Progenitor cell of endocrine pancreas (in vitro differentiated cells): ENCODE data around the gene KCNMB4. TPM values are rescaled to one million over a fixed set of nuclear protein-coding genes. Genes with fewer than 3 reads are reported as not detected.

ENCODE experiments used
- DNase-seq: peaks from one replicate; pipeline ENCODE4 v3.0.0; 2021; ENCODE audit warnings: low spot score; ENCODE audit not compliant: unreplicated experiment
- H3K27ac Mint-ChIP-seq: 2 replicates; pipeline ENCODE4 v1.8.0; 2021; ENCODE audit warnings: mild to moderate bottlenecking, moderate library complexity, mixed read lengths
- H3K27me3 Mint-ChIP-seq: 2 replicates; pipeline ENCODE4 v1.8.0; 2021; ENCODE audit warnings: mixed read lengths
- H3K36me3 Mint-ChIP-seq: 2 replicates; pipeline ENCODE4 v1.8.0; 2022; ENCODE audit warnings: mixed read lengths; ENCODE audit not compliant: insufficient read depth
- H3K4me1 Mint-ChIP-seq: 2 replicates; pipeline ENCODE4 v1.8.0; 2021; ENCODE audit warnings: low read depth, mixed read lengths
- H3K4me3 Mint-ChIP-seq: 2 replicates; pipeline ENCODE4 v1.8.0; 2021; ENCODE audit warnings: low read depth, mild to moderate bottlenecking, moderate library complexity, mixed read lengths
- H3K9me3 Mint-ChIP-seq: 2 replicates; pipeline ENCODE4 v1.8.0; 2021; ENCODE audit warnings: low read depth, mixed read lengths
- CTCF ChIP-seq: fragments of 200-600 bp; sonication (generic); IDR thresholded peaks from one replicate; pipeline ENCODE4 v1.5.0; 2021; ENCODE audit warnings: antibody characterized with exemption, mild to moderate bottlenecking; ENCODE audit not compliant: unreplicated experiment
- total RNA-seq: library from RNA; stranded (reverse); gene quantifications from 2 replicates; pipeline ENCODE4 v1.2.1, GENCODE V29; 2021

The KCNMB4 gene
- total RNA-seq, 1 donor from 2014 or later: 8.2 TPM

- H3K4me1 Mint-ChIP-seq: peaks cover 10% of the 10 kb centered on the region
- H3K4me3 Mint-ChIP-seq: peak overlapping the region; percentile 77
- peak overlapping the region; percentile 88 for H3K27ac Mint-ChIP-seq
- TF ChIP-seq CTCF: no peak
- no peak for DNase-seq
- no peaks in the 10 kb centered on the region for H3K36me3 Mint-ChIP-seq
- H3K9me3 Mint-ChIP-seq: no peaks in the 10 kb centered on the region
- H3K27me3 Mint-ChIP-seq: peaks cover 25% of the 10 kb centered on the region
These were observed 1.2 kb upstream of the KCNMB4 start for GRCh38 chr12:70364695-70365397.

- no peaks in the 10 kb centered on the region for H3K9me3 Mint-ChIP-seq
- H3K27me3 Mint-ChIP-seq: peaks cover 25% of the 10 kb centered on the region
- H3K4me1 Mint-ChIP-seq: peaks cover 10% of the 10 kb centered on the region
- H3K36me3 Mint-ChIP-seq: no peaks in the 10 kb centered on the region
- no peak for TF ChIP-seq CTCF
- peak overlapping the region; percentile 77 for H3K4me3 Mint-ChIP-seq
- DNase-seq: no peak
- H3K27ac Mint-ChIP-seq: peak overlapping the region; percentile 33
These were observed 767 bp upstream of the KCNMB4 start for GRCh38 chr12:70365398-70365647.

GRCh38 chr12:70366581-70367257 lies 629 bp downstream of the KCNMB4 start:
- peak overlapping the region; percentile 94 for H3K4me3 Mint-ChIP-seq
- H3K9me3 Mint-ChIP-seq: no peaks in the 10 kb centered on the region
- H3K27ac Mint-ChIP-seq: peak overlapping the region; percentile 96
- peak; percentile 8 for TF ChIP-seq CTCF
- peaks cover 23% of the 10 kb centered on the region for H3K27me3 Mint-ChIP-seq
- H3K36me3 Mint-ChIP-seq: no peaks in the 10 kb centered on the region
- DNase-seq: peak; percentile 34
- peaks cover 10% of the 10 kb centered on the region for H3K4me1 Mint-ChIP-seq

GRCh38 chr12:70367258-70368141 lies 1.4 kb downstream of the KCNMB4 start:
- H3K9me3 Mint-ChIP-seq: no peaks in the 10 kb centered on the region
- H3K4me1 Mint-ChIP-seq: peaks cover 10% of the 10 kb centered on the region
- H3K27me3 Mint-ChIP-seq: peaks cover 21% of the 10 kb centered on the region
- H3K27ac Mint-ChIP-seq: peak overlapping the region; percentile 96
- no peak for DNase-seq
- no peaks in the 10 kb centered on the region for H3K36me3 Mint-ChIP-seq
- peak overlapping the region; percentile 94 for H3K4me3 Mint-ChIP-seq
- no peak for TF ChIP-seq CTCF

GRCh38 chr12:70372881-70373280 lies 6.8 kb downstream of the KCNMB4 start:
- no peak for DNase-seq
- no peaks in the 10 kb centered on the region for H3K9me3 Mint-ChIP-seq
- peaks cover 7% of the 10 kb centered on the region for H3K36me3 Mint-ChIP-seq
- H3K4me1 Mint-ChIP-seq: peaks cover 1% of the 10 kb centered on the region
- no peak overlapping the region for H3K27ac Mint-ChIP-seq
- no peaks in the 10 kb centered on the region for H3K27me3 Mint-ChIP-seq
- no peak overlapping the region for H3K4me3 Mint-ChIP-seq
- no peak for TF ChIP-seq CTCF
